Measurements from ENCODE around the gene RASEF. TPM values are rescaled to one million over a fixed set of nuclear protein-coding genes. Genes with fewer than 3 reads are reported as not detected.

Gene RASEF
- total RNA-seq, 3 donors from 2014 or later (not counting 1 experiment from before 2014, with no cell fraction given): not detected

DNA sequence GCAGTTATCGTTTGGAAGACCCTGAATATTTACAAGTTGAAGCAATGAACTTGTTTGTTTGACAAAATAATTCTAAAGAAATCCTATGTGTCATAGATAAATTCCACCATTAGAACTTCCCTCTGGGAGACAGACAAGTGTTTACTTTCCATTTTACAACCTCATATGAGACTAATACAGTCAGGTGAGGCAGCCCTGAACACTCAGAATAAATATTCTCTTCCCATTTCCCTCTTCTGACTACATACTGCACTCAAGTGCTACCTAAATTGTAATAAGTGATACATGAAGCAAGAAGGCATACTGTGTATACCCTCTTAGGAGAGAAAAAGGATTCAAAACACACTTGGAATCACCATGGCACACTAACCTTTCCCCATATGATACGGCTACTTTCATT lies 6.8 kb downstream of the RASEF start:
- no peak overlapping the region for H3K27ac Mint-ChIP-seq
- intact Hi-C loops (cut with micrococcal nuclease): no loop called here
- no CpG with 5 or more reads among the region's 2 CpGs for WGBS (ENCODE audit: insufficient coverage)
- Histone ChIP-seq H3K4me1 (ENCODE audit: control insufficient read depth, insufficient read depth, low read length) (no peaks in the 10 kb centered on the region), H3K9me3 (ENCODE audit: control insufficient read depth, insufficient read depth, low read length) (no peaks in the 10 kb centered on the region), H3K27me3 (ENCODE audit: control insufficient read depth, insufficient read depth, low read length) (no peaks in the 10 kb centered on the region), H3K36me3 (ENCODE audit: control insufficient read depth, insufficient read depth, low read length) (no peaks in the 10 kb centered on the region), H3K27ac (ENCODE audit: low read length) (no peak overlapping the region), H3K4me3 (ENCODE audit: low read length) (no peak overlapping the region)
- peaks cover 0 to 6% of the 10 kb centered on the region in 2 donors for H3K9me3 Mint-ChIP-seq
- no peaks in the 10 kb centered on the region for H3K4me1 Mint-ChIP-seq
- H3K27me3 Mint-ChIP-seq (ENCODE audit: low read depth in 2 of 2): peaks cover 0 to 12% of the 10 kb centered on the region in 2 donors
- H3K36me3 Mint-ChIP-seq: no peaks in the 10 kb centered on the region
- no peak for ATAC-seq
- TF ChIP-seq CTCF (IDR thresholded peaks at IDR 0.05): no peak
- DNase-seq: no peak
- H3K4me3 Mint-ChIP-seq: no peak overlapping the region

GRCh38 chr9:83047839-83048775 lies 14.8 kb downstream of the RASEF start:
- H3K27ac Mint-ChIP-seq: no peak overlapping the region
- no peak for ATAC-seq
- no peaks in the 10 kb centered on the region for H3K27me3 Mint-ChIP-seq (ENCODE audit: low read depth in 2 of 2)
- peaks cover 0 to 4% of the 10 kb centered on the region in 2 donors for H3K9me3 Mint-ChIP-seq
- Histone ChIP-seq H3K27ac (ENCODE audit: low read length) (no peak overlapping the region), H3K9me3 (ENCODE audit: control insufficient read depth, insufficient read depth, low read length) (peaks cover 2% of the 10 kb centered on the region), H3K4me1 (ENCODE audit: control insufficient read depth, insufficient read depth, low read length) (no peaks in the 10 kb centered on the region), H3K4me3 (ENCODE audit: low read length) (no peak overlapping the region), H3K27me3 (ENCODE audit: control insufficient read depth, insufficient read depth, low read length) (no peaks in the 10 kb centered on the region), H3K36me3 (ENCODE audit: control insufficient read depth, insufficient read depth, low read length) (no peaks in the 10 kb centered on the region)
- no peaks in the 10 kb centered on the region for H3K4me1 Mint-ChIP-seq
- no peak for DNase-seq
- H3K36me3 Mint-ChIP-seq: no peaks in the 10 kb centered on the region
- TF ChIP-seq CTCF (IDR thresholded peaks at IDR 0.05): no peak
- no peak overlapping the region for H3K4me3 Mint-ChIP-seq
- intact Hi-C loops (cut with micrococcal nuclease): no loop called here
- WGBS (ENCODE audit: insufficient coverage): 75% methylated on average over 10 of the region's 11 CpGs

DNA sequence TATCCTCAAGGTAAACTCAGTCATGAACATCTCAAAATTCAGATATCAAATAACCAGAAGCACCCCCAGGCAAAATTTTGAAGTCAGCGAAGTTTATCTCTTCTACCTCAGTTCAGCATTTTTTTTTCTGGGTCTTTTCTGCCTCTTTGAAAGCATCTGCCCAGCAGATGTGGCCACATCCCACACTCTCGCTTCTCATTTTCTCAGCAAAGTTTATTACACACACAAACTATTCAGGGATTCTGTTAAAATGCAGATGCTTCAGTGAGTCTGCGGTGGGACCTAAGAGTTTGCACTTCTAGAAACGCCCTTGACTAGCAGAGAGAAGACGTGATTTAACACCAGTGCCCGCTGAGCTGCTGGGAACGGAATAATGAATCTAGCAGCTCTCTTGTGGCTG lies 19.3 kb downstream of the RASEF start:
- no peaks in the 10 kb centered on the region for H3K4me1 Mint-ChIP-seq
- intact Hi-C loops (cut with micrococcal nuclease): no loop called here
- Histone ChIP-seq H3K4me1 (ENCODE audit: control insufficient read depth, insufficient read depth, low read length) (no peaks in the 10 kb centered on the region), H3K27me3 (ENCODE audit: control insufficient read depth, insufficient read depth, low read length) (no peaks in the 10 kb centered on the region), H3K27ac (ENCODE audit: low read length) (no peak overlapping the region), H3K36me3 (ENCODE audit: control insufficient read depth, insufficient read depth, low read length) (no peaks in the 10 kb centered on the region), H3K4me3 (ENCODE audit: low read length) (no peak overlapping the region), H3K9me3 (ENCODE audit: control insufficient read depth, insufficient read depth, low read length) (no peaks in the 10 kb centered on the region)
- H3K4me3 Mint-ChIP-seq: no peak overlapping the region
- DNase-seq (no peak), ATAC-seq (no peak)
- H3K36me3 Mint-ChIP-seq: no peaks in the 10 kb centered on the region
- H3K27ac Mint-ChIP-seq: no peak overlapping the region
- 78% methylated on average over 7 of the region's 7 CpGs for WGBS (ENCODE audit: insufficient coverage)
- H3K27me3 Mint-ChIP-seq (ENCODE audit: low read depth in 2 of 2): no peaks in the 10 kb centered on the region
- no peak for TF ChIP-seq CTCF (IDR thresholded peaks at IDR 0.05)
- H3K9me3 Mint-ChIP-seq: peaks cover 0 to 6% of the 10 kb centered on the region in 2 donors

All from natural killer cell (primary cell).